IMR-90 (cell line): ENCODE measurements around the gene C10orf95.

Experiments
- BHLHE40 ChIP-seq: fragments of 150-350 bp; IDR thresholded peaks from 2 replicates; pipeline ENCODE4 v1.6.1; 2016; ENCODE audit warnings: mild to moderate bottlenecking, low read depth, low read length
- CEBPB ChIP-seq: IDR thresholded peaks from 2 replicates; pipeline ENCODE4 v1.6.1; 2012; ENCODE audit warnings: low read depth, low read length, improper control_type of control experiment
- CHD1 ChIP-seq: IDR thresholded peaks from 2 replicates; pipeline ENCODE4 v1.6.1; 2012; ENCODE audit warnings: low read depth, low read length, improper control_type of control experiment
- CTCF ChIP-seq: conservative IDR thresholded peaks from 2 replicates; pipeline ENCODE4 v1.5.1; 2012; ENCODE audit warnings: mild to moderate bottlenecking, low read depth, low read length, improper control_type of control experiment
- FOS ChIP-seq: fragments of 150-350 bp; IDR thresholded peaks from 2 replicates; pipeline ENCODE4 v1.6.1; 2016; ENCODE audit warnings: low read depth, low read length
- MAFK ChIP-seq: IDR thresholded peaks from 2 replicates; pipeline ENCODE4 v1.6.1; 2012; ENCODE audit warnings: low read depth, low read length, improper control_type of control experiment
- MAZ ChIP-seq: IDR thresholded peaks from 2 replicates; pipeline ENCODE4 v1.6.1; 2012; ENCODE audit warnings: low read depth, mild to moderate bottlenecking, low read length, improper control_type of control experiment, moderate library complexity, borderline replicate concordance
- MXI1 ChIP-seq: IDR thresholded peaks from 2 replicates; pipeline ENCODE4 v1.6.1; 2012; ENCODE audit warnings: low read depth, mild to moderate bottlenecking, low read length, moderate library complexity, borderline replicate concordance
- POLR2A ChIP-seq: IDR thresholded peaks from 2 replicates; pipeline ENCODE4 v1.6.1; 2012; ENCODE audit warnings: mild to moderate bottlenecking, low read depth, low read length
- RAD21 ChIP-seq: IDR thresholded peaks from 2 replicates; pipeline ENCODE4 v1.6.1; 2012; ENCODE audit warnings: low read length, improper control_type of control experiment
- RCOR1 ChIP-seq: IDR thresholded peaks from 2 replicates; pipeline ENCODE4 v1.6.1; 2012; ENCODE audit warnings: mild to moderate bottlenecking, low read length, improper control_type of control experiment; ENCODE audit not compliant: insufficient replicate concordance
- RFX5 ChIP-seq: IDR thresholded peaks from 2 replicates; pipeline ENCODE4 v1.8.0; 2012; ENCODE audit warnings: low read depth, mild to moderate bottlenecking, low read length, moderate library complexity
- SMC3 ChIP-seq: fragments of 150-350 bp; IDR thresholded peaks from 2 replicates; pipeline ENCODE4 v1.6.1; 2016; ENCODE audit warnings: low read depth, mild to moderate bottlenecking, antibody characterized with exemption, low read length, moderate library complexity
- USF2 ChIP-seq: fragments of 150-350 bp; IDR thresholded peaks from 2 replicates; pipeline ENCODE4 v1.6.1; 2017; ENCODE audit warnings: mild to moderate bottlenecking, antibody characterized with exemption, low read length, low read depth

- TF ChIP-seq CTCF (no peak), POLR2A (no peak), FOS (no peak), RCOR1 (no peak), RFX5 (no peak), CHD1 (no peak), MAFK (no peak), USF2 (no peak), MAZ (no peak), SMC3 (no peak), CEBPB (no peak), RAD21 (no peak), BHLHE40 (no peak), MXI1 (no peak)
Observed at GRCh38 chr10:102408131-102408727, 43.1 kb downstream of the C10orf95 start.
